Measurements from ENCODE around the gene PNLIPRP2. TPM values are rescaled to one million over a fixed set of nuclear protein-coding genes. Genes with fewer than 3 reads are reported as not detected.

PNLIPRP2 gene
- total RNA-seq, 1 experiment from 2014 or later = 0.28 TPM

DNA sequence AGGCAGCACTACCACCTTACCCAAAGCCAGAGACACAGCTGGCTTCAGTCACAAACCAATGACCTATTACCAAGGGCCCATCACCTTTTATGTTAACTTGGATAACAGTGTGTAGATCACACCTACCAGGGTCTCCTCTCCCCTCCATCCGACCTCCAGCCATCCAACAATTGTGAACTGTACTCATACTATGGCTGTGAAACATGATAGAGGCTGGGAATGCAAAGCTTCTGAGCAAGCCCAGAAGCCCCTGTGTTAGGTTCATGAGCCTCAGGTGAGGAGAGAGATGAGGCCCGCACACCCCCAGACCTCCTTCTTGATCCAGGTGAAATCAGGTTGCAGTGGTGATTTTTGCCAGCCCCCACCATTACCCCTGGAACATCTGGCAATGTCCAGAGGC is 47.7 kb downstream of the PNLIPRP2 start:
- H3K4me3 Mint-ChIP-seq = no peak overlapping the region
- POLR2A ChIA-PET = no interaction called here
- DNase-seq (ENCODE audit: low spot score) (no peak), ATAC-seq (no peak)
- CTCF ChIA-PET = no interaction called here
- H3K4me1 Mint-ChIP-seq = peaks cover 40% of the 10 kb centered on the region
- H3K27ac Mint-ChIP-seq = no peak overlapping the region
- H3K27me3 Mint-ChIP-seq (ENCODE audit: low read depth) = no peaks in the 10 kb centered on the region
- peaks cover 6% of the 10 kb centered on the region for H3K9me3 Mint-ChIP-seq
- TF ChIP-seq KAT7 (CRISPR knock-in tag; IDR thresholded peaks at IDR 0.05; ENCODE audit: borderline replicate concordance) = no peak
- TF ChIP-seq PRRX2 (CRISPR knock-in tag; IDR thresholded peaks at IDR 0.05) = no peak
- TF ChIP-seq, protein P1, sequence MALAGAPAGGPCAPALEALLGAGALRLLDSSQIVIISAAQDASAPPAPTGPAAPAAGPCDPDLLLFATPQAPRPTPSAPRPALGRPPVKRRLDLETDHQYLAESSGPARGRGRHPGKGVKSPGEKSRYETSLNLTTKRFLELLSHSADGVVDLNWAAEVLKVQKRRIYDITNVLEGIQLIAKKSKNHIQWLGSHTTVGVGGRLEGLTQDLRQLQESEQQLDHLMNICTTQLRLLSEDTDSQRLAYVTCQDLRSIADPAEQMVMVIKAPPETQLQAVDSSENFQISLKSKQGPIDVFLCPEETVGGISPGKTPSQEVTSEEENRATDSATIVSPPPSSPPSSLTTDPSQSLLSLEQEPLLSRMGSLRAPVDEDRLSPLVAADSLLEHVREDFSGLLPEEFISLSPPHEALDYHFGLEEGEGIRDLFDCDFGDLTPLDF (CRISPR knock-in tag; IDR thresholded peaks at IDR 0.05) = no peak
- no peak for TF ChIP-seq SMAD3 (CRISPR knock-in tag; IDR thresholded peaks at IDR 0.05; ENCODE audit: borderline replicate concordance)
- no peak for TF ChIP-seq RORB (CRISPR knock-in tag; IDR thresholded peaks at IDR 0.05)
- TF ChIP-seq, protein P2, sequence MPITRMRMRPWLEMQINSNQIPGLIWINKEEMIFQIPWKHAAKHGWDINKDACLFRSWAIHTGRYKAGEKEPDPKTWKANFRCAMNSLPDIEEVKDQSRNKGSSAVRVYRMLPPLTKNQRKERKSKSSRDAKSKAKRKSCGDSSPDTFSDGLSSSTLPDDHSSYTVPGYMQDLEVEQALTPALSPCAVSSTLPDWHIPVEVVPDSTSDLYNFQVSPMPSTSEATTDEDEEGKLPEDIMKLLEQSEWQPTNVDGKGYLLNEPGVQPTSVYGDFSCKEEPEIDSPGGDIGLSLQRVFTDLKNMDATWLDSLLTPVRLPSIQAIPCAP (CRISPR knock-in tag; IDR thresholded peaks at IDR 0.05) = no peak
- TF ChIP-seq, protein P3, sequence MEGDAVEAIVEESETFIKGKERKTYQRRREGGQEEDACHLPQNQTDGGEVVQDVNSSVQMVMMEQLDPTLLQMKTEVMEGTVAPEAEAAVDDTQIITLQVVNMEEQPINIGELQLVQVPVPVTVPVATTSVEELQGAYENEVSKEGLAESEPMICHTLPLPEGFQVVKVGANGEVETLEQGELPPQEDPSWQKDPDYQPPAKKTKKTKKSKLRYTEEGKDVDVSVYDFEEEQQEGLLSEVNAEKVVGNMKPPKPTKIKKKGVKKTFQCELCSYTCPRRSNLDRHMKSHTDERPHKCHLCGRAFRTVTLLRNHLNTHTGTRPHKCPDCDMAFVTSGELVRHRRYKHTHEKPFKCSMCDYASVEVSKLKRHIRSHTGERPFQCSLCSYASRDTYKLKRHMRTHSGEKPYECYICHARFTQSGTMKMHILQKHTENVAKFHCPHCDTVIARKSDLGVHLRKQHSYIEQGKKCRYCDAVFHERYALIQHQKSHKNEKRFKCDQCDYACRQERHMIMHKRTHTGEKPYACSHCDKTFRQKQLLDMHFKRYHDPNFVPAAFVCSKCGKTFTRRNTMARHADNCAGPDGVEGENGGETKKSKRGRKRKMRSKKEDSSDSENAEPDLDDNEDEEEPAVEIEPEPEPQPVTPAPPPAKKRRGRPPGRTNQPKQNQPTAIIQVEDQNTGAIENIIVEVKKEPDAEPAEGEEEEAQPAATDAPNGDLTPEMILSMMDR (IDR thresholded peaks at IDR 0.05) = no peak
- TF ChIP-seq, protein P4, sequence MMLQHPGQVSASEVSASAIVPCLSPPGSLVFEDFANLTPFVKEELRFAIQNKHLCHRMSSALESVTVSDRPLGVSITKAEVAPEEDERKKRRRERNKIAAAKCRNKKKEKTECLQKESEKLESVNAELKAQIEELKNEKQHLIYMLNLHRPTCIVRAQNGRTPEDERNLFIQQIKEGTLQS (CRISPR knock-in tag; conservative IDR thresholded peaks at IDR 0.05) = no peak
- TF ChIP-seq ZNF121 (CRISPR knock-in tag; IDR thresholded peaks at IDR 0.05) = no peak
- TF ChIP-seq, protein P5, sequence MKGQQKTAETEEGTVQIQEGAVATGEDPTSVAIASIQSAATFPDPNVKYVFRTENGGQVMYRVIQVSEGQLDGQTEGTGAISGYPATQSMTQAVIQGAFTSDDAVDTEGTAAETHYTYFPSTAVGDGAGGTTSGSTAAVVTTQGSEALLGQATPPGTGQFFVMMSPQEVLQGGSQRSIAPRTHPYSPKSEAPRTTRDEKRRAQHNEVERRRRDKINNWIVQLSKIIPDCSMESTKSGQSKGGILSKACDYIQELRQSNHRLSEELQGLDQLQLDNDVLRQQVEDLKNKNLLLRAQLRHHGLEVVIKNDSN (CRISPR knock-in tag; IDR thresholded peaks at IDR 0.05) = no peak
- TF ChIP-seq, protein P6, sequence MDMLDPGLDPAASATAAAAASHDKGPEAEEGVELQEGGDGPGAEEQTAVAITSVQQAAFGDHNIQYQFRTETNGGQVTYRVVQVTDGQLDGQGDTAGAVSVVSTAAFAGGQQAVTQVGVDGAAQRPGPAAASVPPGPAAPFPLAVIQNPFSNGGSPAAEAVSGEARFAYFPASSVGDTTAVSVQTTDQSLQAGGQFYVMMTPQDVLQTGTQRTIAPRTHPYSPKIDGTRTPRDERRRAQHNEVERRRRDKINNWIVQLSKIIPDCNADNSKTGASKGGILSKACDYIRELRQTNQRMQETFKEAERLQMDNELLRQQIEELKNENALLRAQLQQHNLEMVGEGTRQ (CRISPR knock-in tag; IDR thresholded peaks at IDR 0.05) = no peak
- TF ChIP-seq SMAD4 (CRISPR knock-in tag; IDR thresholded peaks at IDR 0.05) = no peak
- no peak for TF ChIP-seq FOXK1 (CRISPR knock-in tag; IDR thresholded peaks at IDR 0.05)
- TF ChIP-seq, protein P7, sequence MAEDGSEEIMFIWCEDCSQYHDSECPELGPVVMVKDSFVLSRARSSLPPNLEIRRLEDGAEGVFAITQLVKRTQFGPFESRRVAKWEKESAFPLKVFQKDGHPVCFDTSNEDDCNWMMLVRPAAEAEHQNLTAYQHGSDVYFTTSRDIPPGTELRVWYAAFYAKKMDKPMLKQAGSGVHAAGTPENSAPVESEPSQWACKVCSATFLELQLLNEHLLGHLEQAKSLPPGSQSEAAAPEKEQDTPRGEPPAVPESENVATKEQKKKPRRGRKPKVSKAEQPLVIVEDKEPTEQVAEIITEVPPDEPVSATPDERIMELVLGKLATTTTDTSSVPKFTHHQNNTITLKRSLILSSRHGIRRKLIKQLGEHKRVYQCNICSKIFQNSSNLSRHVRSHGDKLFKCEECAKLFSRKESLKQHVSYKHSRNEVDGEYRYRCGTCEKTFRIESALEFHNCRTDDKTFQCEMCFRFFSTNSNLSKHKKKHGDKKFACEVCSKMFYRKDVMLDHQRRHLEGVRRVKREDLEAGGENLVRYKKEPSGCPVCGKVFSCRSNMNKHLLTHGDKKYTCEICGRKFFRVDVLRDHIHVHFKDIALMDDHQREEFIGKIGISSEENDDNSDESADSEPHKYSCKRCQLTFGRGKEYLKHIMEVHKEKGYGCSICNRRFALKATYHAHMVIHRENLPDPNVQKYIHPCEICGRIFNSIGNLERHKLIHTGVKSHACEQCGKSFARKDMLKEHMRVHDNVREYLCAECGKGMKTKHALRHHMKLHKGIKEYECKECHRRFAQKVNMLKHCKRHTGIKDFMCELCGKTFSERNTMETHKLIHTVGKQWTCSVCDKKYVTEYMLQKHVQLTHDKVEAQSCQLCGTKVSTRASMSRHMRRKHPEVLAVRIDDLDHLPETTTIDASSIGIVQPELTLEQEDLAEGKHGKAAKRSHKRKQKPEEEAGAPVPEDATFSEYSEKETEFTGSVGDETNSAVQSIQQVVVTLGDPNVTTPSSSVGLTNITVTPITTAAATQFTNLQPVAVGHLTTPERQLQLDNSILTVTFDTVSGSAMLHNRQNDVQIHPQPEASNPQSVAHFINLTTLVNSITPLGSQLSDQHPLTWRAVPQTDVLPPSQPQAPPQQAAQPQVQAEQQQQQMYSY (CRISPR knock-in tag; IDR thresholded peaks at IDR 0.05) = no peak
- TF ChIP-seq, protein P8, sequence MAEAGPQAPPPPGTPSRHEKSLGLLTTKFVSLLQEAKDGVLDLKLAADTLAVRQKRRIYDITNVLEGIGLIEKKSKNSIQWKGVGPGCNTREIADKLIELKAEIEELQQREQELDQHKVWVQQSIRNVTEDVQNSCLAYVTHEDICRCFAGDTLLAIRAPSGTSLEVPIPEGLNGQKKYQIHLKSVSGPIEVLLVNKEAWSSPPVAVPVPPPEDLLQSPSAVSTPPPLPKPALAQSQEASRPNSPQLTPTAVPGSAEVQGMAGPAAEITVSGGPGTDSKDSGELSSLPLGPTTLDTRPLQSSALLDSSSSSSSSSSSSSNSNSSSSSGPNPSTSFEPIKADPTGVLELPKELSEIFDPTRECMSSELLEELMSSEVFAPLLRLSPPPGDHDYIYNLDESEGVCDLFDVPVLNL (CRISPR knock-in tag; IDR thresholded peaks at IDR 0.05; ENCODE audit: borderline replicate concordance, low read depth) = no peak
- TF ChIP-seq, protein P9, sequence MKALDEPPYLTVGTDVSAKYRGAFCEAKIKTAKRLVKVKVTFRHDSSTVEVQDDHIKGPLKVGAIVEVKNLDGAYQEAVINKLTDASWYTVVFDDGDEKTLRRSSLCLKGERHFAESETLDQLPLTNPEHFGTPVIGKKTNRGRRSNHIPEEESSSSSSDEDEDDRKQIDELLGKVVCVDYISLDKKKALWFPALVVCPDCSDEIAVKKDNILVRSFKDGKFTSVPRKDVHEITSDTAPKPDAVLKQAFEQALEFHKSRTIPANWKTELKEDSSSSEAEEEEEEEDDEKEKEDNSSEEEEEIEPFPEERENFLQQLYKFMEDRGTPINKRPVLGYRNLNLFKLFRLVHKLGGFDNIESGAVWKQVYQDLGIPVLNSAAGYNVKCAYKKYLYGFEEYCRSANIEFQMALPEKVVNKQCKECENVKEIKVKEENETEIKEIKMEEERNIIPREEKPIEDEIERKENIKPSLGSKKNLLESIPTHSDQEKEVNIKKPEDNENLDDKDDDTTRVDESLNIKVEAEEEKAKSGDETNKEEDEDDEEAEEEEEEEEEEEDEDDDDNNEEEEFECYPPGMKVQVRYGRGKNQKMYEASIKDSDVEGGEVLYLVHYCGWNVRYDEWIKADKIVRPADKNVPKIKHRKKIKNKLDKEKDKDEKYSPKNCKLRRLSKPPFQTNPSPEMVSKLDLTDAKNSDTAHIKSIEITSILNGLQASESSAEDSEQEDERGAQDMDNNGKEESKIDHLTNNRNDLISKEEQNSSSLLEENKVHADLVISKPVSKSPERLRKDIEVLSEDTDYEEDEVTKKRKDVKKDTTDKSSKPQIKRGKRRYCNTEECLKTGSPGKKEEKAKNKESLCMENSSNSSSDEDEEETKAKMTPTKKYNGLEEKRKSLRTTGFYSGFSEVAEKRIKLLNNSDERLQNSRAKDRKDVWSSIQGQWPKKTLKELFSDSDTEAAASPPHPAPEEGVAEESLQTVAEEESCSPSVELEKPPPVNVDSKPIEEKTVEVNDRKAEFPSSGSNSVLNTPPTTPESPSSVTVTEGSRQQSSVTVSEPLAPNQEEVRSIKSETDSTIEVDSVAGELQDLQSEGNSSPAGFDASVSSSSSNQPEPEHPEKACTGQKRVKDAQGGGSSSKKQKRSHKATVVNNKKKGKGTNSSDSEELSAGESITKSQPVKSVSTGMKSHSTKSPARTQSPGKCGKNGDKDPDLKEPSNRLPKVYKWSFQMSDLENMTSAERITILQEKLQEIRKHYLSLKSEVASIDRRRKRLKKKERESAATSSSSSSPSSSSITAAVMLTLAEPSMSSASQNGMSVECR (CRISPR knock-in tag; IDR thresholded peaks at IDR 0.05; ENCODE audit: borderline replicate concordance) = no peak
- H3K36me3 Mint-ChIP-seq = peaks cover 28% of the 10 kb centered on the region
